OCI-LY3 (cell line): ENCODE data around the gene MYL7.

Experiments used
- H2AFZ ChIP-seq: fragments of 200-600, 300-600 bp; shearing (Covaris generic); 2 replicates; pipeline ENCODE4 v1.6.0; 2014; ENCODE audit warnings: antibody characterized with exemption, low read depth, low read length
- H3K27ac ChIP-seq: fragments of 200-600, 300-600 bp; sonication (generic); 2 replicates; pipeline ENCODE4 v1.5.1; 2014; ENCODE audit warnings: mild to moderate bottlenecking, low read length, moderate library complexity, mixed read lengths
- H3K27me3 ChIP-seq: fragments of 200-600, 300-600 bp; sonication (generic); 2 replicates; pipeline ENCODE4 v1.6.1; 2014; ENCODE audit warnings: low read depth, low read length, mixed read lengths
- H3K36me3 ChIP-seq: fragments of 200-600, 300-600 bp; sonication (generic); replicated peaks from 2 replicates; pipeline ENCODE3; 2014; ENCODE audit warnings: low read depth, low read length, mixed read lengths
- H3K4me1 ChIP-seq: fragments of 300-600, 200-600 bp; sonication (generic); 2 replicates; pipeline ENCODE4 v1.6.1; 2014; ENCODE audit warnings: low read length, mixed read lengths
- H3K4me2 ChIP-seq: fragments of 200-600, 300-600 bp; sonication (generic); 2 replicates; pipeline ENCODE4 v1.6.1; 2014; ENCODE audit warnings: low read length, mixed read lengths
- H3K4me3 ChIP-seq: fragments of 300-600, 200-600 bp; sonication (generic); 2 replicates; pipeline ENCODE4 v1.5.1; 2014; ENCODE audit warnings: antibody characterized with exemption, mild to moderate bottlenecking, low read length, moderate library complexity
- H3K79me2 ChIP-seq: fragments of 300-600, 200-600 bp; shearing (Covaris generic); 2 replicates; pipeline ENCODE4 v1.6.1; 2014; ENCODE audit warnings: mild to moderate bottlenecking, low read length, mixed read lengths
- H3K9ac ChIP-seq: fragments of 300-600, 200-600 bp; shearing (Covaris generic); 2 replicates; pipeline ENCODE4 v1.6.0; 2014; ENCODE audit warnings: mild to moderate bottlenecking, low read length, moderate library complexity
- H3K9me3 ChIP-seq: fragments of 200-600, 300-600 bp; shearing (Covaris generic); 2 replicates; pipeline ENCODE4 v1.6.1; 2014; ENCODE audit warnings: low read length, mixed read lengths; ENCODE audit not compliant: insufficient read depth
- H4K20me1 ChIP-seq: fragments of 200-600, 300-600 bp; sonication (generic); 2 replicates; pipeline ENCODE4 v1.6.1; 2016; ENCODE audit warnings: low read length, mixed read lengths; ENCODE audit not compliant: insufficient read depth
- CTCF ChIP-seq: fragments of 200-600, 300-600 bp; sonication (generic); IDR thresholded peaks from 2 replicates; pipeline ENCODE4 v1.5.1; 2014; ENCODE audit warnings: antibody characterized with exemption, low read length, low read depth
- EZH2phosphoT487 ChIP-seq: fragments of 200-600 bp; shearing (Covaris generic); IDR thresholded peaks from 2 replicates; pipeline ENCODE4 v1.6.1; 2018; ENCODE audit warnings: antibody characterized with exemption, mixed run types, low read depth

MYL7 gene

GRCh38 chr7:44120395-44120794, 20.7 kb downstream of the MYL7 start:
- Histone ChIP-seq H4K20me1 (0 out of 2 replicates have a peak, but pooled peaks cover 9% of the 10 kb centered on the region), H3K9ac (no peak overlapping the region), H2AFZ (no peak overlapping the region), H3K27ac (no peak overlapping the region), H3K36me3 (peaks cover 46% of the 10 kb centered on the region), H3K4me3 (no peak overlapping the region), H3K27me3 (no peaks in the 10 kb centered on the region), H3K9me3 (no peaks in the 10 kb centered on the region), H3K4me2 (no peak overlapping the region), H3K4me1 (peaks cover 8% of the 10 kb centered on the region), H3K79me2 (peaks cover 48% of the 10 kb centered on the region)
- TF ChIP-seq EZH2phosphoT487: no peak

- Histone ChIP-seq H3K4me3 (no peak overlapping the region), H3K4me2 (no peak overlapping the region), H3K36me3 (peaks cover 51% of the 10 kb centered on the region), H4K20me1 (0 out of 2 replicates have a peak, but pooled peaks cover 9% of the 10 kb centered on the region), H3K27ac (no peak overlapping the region), H3K9ac (no peak overlapping the region), H3K27me3 (no peaks in the 10 kb centered on the region), H3K79me2 (peaks cover 48% of the 10 kb centered on the region), H3K9me3 (no peaks in the 10 kb centered on the region), H3K4me1 (peaks cover 8% of the 10 kb centered on the region), H2AFZ (no peak overlapping the region)
- no peak for TF ChIP-seq EZH2phosphoT487
- TF ChIP-seq CTCF: no peak
These were observed 21.2 kb downstream of the MYL7 start for GRCh38 chr7:44119829-44120380.

- Histone ChIP-seq H3K27me3 (no peaks in the 10 kb centered on the region), H3K4me3 (no peak overlapping the region), H4K20me1 (0 out of 2 replicates have a peak, but pooled peaks cover 9% of the 10 kb centered on the region), H3K9ac (no peak overlapping the region), H2AFZ (no peak overlapping the region), H3K79me2 (peaks cover 44% of the 10 kb centered on the region), H3K27ac (no peak overlapping the region), H3K36me3 (peaks cover 58% of the 10 kb centered on the region), H3K9me3 (no peaks in the 10 kb centered on the region), H3K4me1 (peaks cover 8% of the 10 kb centered on the region), H3K4me2 (no peak overlapping the region)
- no peak for TF ChIP-seq EZH2phosphoT487
- TF ChIP-seq CTCF: no peak
These were observed 23.2 kb downstream of the MYL7 start for GRCh38 chr7:44117801-44118429.

GRCh38 chr7:44116789-44117666, 24.1 kb downstream of the MYL7 start:
- H3K9me3 ChIP-seq: no peaks in the 10 kb centered on the region
- peaks cover 35% of the 10 kb centered on the region for H3K79me2 ChIP-seq
- H3K4me1 ChIP-seq: peaks cover 3% of the 10 kb centered on the region
- H3K27ac ChIP-seq: no peak overlapping the region
- TF ChIP-seq EZH2phosphoT487 (no peak), CTCF (no peak)
- 0 out of 2 replicates have a peak, but pooled peaks cover 9% of the 10 kb centered on the region for H4K20me1 ChIP-seq
- H2AFZ ChIP-seq: no peak overlapping the region
- H3K36me3 ChIP-seq: peaks cover 57% of the 10 kb centered on the region
- H3K9ac ChIP-seq: no peak overlapping the region
- no peak overlapping the region for H3K4me3 ChIP-seq
- no peaks in the 10 kb centered on the region for H3K27me3 ChIP-seq
- H3K4me2 ChIP-seq: no peak overlapping the region
